IPS-18a (cell line): ENCODE data around the gene MME.

Experiments
- H3K27ac ChIP-seq: one replicate; pipeline ENCODE4 v1.5.1; 2013; ENCODE audit warnings: low read length
- H3K27me3 ChIP-seq: one replicate; pipeline ENCODE4 v1.6.1; 2013; ENCODE audit warnings: mild to moderate bottlenecking, low read length; ENCODE audit not compliant: control insufficient read depth, insufficient read depth
- H3K36me3 ChIP-seq: one replicate; pipeline ENCODE4 v1.6.1; 2013; ENCODE audit warnings: low read depth, low read length; ENCODE audit not compliant: control insufficient read depth
- H3K4me1 ChIP-seq: one replicate; pipeline ENCODE4 v1.6.1; 2013; ENCODE audit warnings: low read depth, low read length; ENCODE audit not compliant: control insufficient read depth
- H3K4me3 ChIP-seq: one replicate; pipeline ENCODE4 v1.5.1; 2013; ENCODE audit warnings: low read length
- H3K9ac ChIP-seq: one replicate; pipeline ENCODE4 v1.6.1; 2013; ENCODE audit warnings: mild to moderate bottlenecking, low read length, moderate library complexity
- H3K9me3 ChIP-seq: one replicate; pipeline ENCODE4 v1.6.1; 2013; ENCODE audit warnings: low read depth, low read length; ENCODE audit not compliant: control insufficient read depth

The MME gene

DNA sequence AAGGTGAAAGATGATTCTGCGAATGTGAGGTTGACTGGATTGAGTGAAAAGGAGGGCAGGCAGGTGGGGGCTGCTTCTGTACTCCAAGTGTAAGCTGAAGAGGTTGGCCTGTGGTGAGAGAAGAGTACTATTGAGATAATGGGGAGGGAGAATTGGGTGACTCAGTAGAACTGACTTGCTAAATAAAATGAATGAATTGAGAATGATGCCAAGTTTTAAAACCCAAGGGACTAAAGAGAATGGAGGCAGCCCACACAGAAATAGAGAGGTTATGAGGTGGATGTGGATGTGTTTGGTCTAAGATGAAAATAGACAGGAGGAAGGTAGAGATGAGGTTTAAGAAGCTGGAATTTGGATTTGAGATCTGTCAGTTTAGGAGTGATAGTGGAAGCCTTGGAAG lies 5.9 kb downstream of the MME start:
- H3K27me3 ChIP-seq = peaks cover 7% of the 10 kb centered on the region
- no peaks in the 10 kb centered on the region for H3K36me3 ChIP-seq
- H3K9me3 ChIP-seq = no peaks in the 10 kb centered on the region
- H3K27ac ChIP-seq = no peak overlapping the region
- H3K4me3 ChIP-seq = no peak overlapping the region
- no peak overlapping the region for H3K9ac ChIP-seq
- peaks cover 3% of the 10 kb centered on the region for H3K4me1 ChIP-seq

DNA sequence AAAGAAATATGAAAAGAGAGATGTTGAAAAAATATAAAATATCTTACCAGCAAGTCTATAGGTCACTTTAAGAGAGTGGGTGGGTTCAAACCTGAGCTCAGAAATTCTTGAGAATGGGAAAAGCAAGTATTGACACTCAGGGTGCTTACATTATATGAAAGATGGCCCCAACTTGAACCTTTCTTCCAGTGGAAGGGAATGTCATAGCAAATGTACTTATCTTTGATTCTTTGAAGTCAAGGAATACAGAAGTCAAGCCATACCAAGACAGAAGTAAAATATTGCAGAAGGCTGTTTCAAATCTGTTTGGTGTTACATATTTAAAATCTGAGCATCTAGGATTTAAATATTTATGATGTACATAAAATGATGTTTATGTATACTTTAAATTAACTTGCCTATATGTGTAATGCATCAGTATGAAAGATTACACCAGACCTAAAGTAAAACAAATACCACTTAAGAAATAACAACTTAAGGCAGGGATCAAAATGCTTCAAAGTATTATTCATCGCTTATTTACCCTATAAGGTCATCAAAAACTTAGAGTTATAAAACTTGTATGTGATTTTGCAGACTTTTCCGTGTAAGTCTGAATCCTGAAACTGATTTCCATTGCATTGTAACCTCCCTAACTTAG lies 8.7 kb downstream of the MME start:
- Histone ChIP-seq H3K4me1 (no peaks in the 10 kb centered on the region), H3K9me3 (no peaks in the 10 kb centered on the region), H3K4me3 (no peak overlapping the region), H3K9ac (no peak overlapping the region), H3K27ac (no peak overlapping the region), H3K36me3 (no peaks in the 10 kb centered on the region), H3K27me3 (no peaks in the 10 kb centered on the region)

DNA sequence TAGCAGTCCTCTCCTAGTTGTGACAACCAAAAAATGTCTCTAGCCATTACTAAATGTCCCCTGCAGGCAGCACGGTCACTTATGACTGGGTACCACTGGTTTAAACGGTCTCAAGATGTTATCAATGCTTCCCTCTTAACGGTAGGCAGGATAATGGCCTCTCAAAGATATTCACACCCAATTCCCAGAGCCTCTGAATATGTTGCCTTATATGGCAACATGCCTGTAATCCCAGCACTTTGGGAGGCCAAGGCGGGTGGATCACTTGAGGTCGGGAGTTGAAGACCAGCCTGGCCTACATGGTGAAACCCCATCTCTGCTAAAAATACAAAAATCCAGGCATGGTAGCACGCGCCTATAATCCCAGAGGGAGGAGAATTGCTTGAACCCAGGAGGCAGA lies 9.4 kb downstream of the MME start:
- Histone ChIP-seq H3K4me3 (no peak overlapping the region), H3K27me3 (no peaks in the 10 kb centered on the region), H3K9ac (no peak overlapping the region), H3K36me3 (no peaks in the 10 kb centered on the region), H3K27ac (no peak overlapping the region), H3K9me3 (no peaks in the 10 kb centered on the region), H3K4me1 (no peaks in the 10 kb centered on the region)

DNA sequence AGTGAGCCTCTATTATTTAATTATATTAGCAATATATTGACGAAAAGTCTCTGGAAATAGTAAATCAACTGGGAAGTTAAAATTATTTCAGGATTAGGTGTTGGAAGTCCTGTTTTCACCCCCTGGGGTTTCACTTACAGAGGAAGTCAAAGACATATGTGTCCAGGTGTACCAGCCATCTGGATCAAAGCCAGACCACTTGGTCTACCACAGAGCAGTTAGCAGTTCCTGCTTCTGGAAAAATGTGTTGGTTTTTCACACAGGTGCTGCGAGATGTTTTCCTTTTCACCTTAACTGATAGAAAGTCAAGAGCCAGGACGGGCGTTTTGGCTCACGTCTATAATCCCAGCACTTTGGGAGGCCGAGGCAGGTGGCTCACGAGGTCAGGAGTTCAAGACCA lies 13.1 kb downstream of the MME start:
- H3K9ac ChIP-seq = no peak overlapping the region
- no peaks in the 10 kb centered on the region for H3K4me1 ChIP-seq
- H3K36me3 ChIP-seq = no peaks in the 10 kb centered on the region
- no peak overlapping the region for H3K27ac ChIP-seq
- no peaks in the 10 kb centered on the region for H3K9me3 ChIP-seq
- H3K27me3 ChIP-seq = no peaks in the 10 kb centered on the region
- no peak overlapping the region for H3K4me3 ChIP-seq

DNA sequence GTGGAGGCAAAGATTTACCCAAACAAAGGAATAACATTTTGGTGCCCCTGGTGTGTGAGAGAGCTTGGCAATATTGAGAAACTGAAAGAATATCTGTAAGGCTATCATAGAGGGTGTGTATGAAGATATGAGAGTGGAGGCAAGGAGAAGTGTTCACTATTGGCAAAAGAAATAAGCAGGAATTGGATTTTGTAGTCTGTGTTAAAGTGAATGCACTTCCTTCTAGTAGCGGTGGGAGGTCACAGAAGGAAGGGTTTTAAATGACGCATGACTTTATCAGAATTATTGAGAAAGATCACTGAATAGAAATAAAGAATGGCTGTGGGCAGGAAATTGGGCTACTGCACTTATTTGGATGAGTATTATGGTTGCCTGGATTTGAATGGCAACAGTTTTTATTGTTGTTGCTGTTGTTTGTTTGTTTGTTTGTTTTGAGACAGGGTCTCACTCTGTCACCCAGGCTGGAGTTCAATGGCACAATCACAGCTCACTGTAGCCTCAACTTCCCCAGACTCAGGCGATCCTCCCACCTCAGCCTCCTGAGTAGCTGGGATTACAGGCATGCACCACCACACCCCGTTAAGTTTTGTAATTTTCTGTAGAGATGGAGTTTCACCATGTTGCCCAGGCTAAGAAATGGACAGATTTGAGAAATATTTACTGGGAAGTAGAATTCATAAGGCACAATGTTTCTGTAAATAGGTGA lies 16.3 kb downstream of the MME start:
- Histone ChIP-seq H3K9ac (no peak overlapping the region), H3K27ac (no peak overlapping the region), H3K4me1 (no peaks in the 10 kb centered on the region), H3K36me3 (no peaks in the 10 kb centered on the region), H3K27me3 (no peaks in the 10 kb centered on the region), H3K4me3 (no peak overlapping the region), H3K9me3 (no peaks in the 10 kb centered on the region)

DNA sequence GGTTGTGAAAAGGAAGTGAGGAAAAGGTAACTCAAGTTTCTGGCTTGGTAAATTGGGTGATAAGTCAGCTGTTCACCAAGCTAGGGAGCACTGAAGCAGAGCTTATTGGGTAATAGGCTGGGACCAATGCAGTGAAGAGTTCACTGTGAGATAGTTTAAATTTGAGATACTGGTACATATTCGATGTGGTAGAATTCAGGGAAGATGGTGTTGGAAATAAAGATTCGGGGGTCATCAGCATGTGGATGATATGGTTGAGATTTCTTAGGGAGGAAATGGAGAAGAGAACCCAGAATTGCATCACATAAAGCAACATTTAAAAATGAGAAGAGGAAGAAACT lies 16.9 kb downstream of the MME start:
- Histone ChIP-seq H3K27ac (no peak overlapping the region), H3K27me3 (no peaks in the 10 kb centered on the region), H3K9ac (no peak overlapping the region), H3K4me1 (no peaks in the 10 kb centered on the region), H3K9me3 (no peaks in the 10 kb centered on the region), H3K4me3 (no peak overlapping the region), H3K36me3 (no peaks in the 10 kb centered on the region)

DNA sequence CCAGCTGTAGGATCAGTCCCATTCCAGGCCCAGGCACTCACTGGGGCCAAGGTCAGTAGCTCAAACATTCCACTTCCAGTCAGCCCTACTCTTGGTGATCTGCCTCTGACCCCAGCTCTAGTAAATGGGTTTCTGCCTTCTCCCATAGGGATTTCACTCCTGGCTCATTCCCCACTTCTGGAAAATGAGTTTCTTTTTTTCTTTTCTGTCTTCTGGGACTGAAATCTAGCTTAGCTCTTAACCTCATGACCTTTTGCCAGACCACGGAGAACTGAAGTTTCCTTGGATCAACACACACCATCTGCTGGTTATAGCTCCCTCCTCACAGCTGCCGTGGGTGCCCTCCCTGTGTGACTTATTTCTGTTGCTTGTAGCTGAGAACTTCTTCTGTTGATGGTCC lies 21.3 kb downstream of the MME start:
- Histone ChIP-seq H3K4me1 (no peaks in the 10 kb centered on the region), H3K36me3 (no peaks in the 10 kb centered on the region), H3K27me3 (no peaks in the 10 kb centered on the region), H3K9ac (no peak overlapping the region), H3K27ac (no peak overlapping the region), H3K9me3 (no peaks in the 10 kb centered on the region), H3K4me3 (no peak overlapping the region)

DNA sequence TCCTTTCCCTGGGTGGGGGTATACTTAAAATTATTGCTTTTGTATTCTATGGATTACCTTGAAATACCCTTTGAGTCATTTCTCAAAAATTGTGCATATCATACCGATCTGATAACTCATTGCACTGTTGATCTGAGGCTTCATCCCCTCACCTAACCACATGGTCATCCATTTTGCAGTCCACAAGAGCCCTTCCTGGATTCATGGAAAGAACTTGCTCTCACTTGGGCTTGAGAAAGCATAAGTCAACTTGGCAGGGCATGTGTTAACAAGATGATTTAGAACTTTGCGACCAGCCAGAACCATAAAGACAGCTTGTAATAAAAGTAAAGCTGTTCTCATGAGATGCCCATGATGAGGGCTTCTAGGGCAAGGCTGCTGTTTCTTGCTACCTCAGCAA lies 22.2 kb downstream of the MME start:
- Histone ChIP-seq H3K4me3 (no peak overlapping the region), H3K27ac (no peak overlapping the region), H3K27me3 (no peaks in the 10 kb centered on the region), H3K4me1 (no peaks in the 10 kb centered on the region), H3K36me3 (no peaks in the 10 kb centered on the region), H3K9ac (no peak overlapping the region), H3K9me3 (no peaks in the 10 kb centered on the region)

DNA sequence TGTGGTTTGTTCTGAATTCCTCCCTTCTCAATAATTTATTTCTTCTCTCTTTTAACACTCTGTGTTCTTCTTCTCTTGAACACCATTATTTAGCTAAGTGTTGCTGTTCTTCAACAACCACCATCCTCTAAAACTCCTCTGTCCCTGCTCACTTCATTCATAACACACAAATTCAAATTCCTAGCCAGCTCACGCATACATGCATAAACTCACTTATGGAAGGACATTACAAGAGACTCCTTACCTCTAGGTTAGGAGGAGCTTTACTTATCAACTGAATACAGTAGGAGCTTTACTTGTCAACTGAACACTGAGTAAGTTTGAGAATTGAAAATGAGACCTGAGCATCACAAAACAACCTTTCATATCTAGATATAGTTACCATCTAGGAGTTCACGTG lies 23.6 kb downstream of the MME start:
- Histone ChIP-seq H3K9me3 (no peaks in the 10 kb centered on the region), H3K9ac (no peak overlapping the region), H3K4me1 (no peaks in the 10 kb centered on the region), H3K27me3 (no peaks in the 10 kb centered on the region), H3K36me3 (no peaks in the 10 kb centered on the region), H3K27ac (no peak overlapping the region), H3K4me3 (no peak overlapping the region)

DNA sequence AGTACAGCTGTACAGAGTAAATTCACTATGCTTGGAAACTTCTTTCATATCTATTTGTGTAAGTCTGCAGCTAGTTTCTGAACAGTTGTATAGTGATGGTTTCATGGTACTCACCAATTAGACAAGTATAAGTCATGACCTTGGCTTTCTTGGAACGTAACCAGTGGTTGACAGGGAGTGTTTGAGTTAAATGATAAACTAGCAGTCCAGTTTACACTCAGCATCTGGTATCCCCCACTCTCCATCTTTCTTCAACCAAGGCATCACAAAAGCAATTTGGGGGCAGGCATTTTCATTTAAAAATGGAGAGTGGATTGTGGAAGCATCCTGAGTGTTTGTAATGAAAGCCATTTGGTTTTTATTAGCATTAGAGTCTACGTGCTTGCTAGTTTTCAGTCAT lies 26.0 kb downstream of the MME start:
- Histone ChIP-seq H3K27ac (no peak overlapping the region), H3K4me3 (no peak overlapping the region), H3K27me3 (no peaks in the 10 kb centered on the region), H3K9me3 (no peaks in the 10 kb centered on the region), H3K9ac (no peak overlapping the region), H3K36me3 (no peaks in the 10 kb centered on the region), H3K4me1 (no peaks in the 10 kb centered on the region)

DNA sequence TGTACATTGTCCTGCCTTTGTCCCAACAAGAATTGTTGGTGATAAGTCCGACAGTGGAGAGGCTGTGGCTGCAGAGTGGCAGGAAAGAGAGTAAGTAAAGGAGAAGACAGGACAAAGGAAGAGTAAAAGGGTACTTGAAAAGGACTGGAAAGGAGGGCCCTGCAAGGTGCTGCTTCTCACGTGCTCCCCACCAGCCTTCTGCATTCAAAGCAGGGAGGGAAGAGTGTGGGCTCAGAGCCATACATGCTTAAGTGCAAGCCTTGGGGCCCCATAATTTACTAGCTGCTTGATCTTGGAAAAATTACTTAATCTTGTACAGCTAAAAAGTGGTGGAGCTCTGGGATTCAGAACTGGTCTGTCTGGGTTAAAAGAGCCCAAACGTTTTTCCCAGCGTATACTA lies 29.9 kb downstream of the MME start:
- H3K27me3 ChIP-seq = no peaks in the 10 kb centered on the region
- H3K9ac ChIP-seq = no peak overlapping the region
- H3K4me1 ChIP-seq = no peaks in the 10 kb centered on the region
- no peak overlapping the region for H3K4me3 ChIP-seq
- H3K9me3 ChIP-seq = no peaks in the 10 kb centered on the region
- H3K27ac ChIP-seq = no peak overlapping the region
- H3K36me3 ChIP-seq = no peaks in the 10 kb centered on the region
